Colonic mucosa (tissue), 4 donors: ENCODE measurements around the gene GALNT18. TPM values are rescaled to one million over a fixed set of nuclear protein-coding genes. Genes with fewer than 3 reads are reported as not detected.

ENCODE experiments used
- DNase-seq: peaks from one replicate; pipeline ENCODE4 v3.0.0-alpha.2; 2020
- H3K27ac ChIP-seq: fragments of 200-600 bp; one replicate; pipeline ENCODE4 v1.8.0; 2021
- H3K27me3 ChIP-seq: fragments of 200-600 bp; one replicate; pipeline ENCODE4 v1.8.0; 2021
- H3K36me3 ChIP-seq: fragments of 200-600 bp; one replicate; pipeline ENCODE4 v1.8.0; 2021
- H3K4me1 ChIP-seq: fragments of 200-600 bp; one replicate; pipeline ENCODE4 v1.8.0; 2021; ENCODE audit warnings: mild to moderate bottlenecking
- H3K4me3 ChIP-seq: fragments of 200-600 bp; one replicate; pipeline ENCODE4 v1.8.0; 2021
- H3K9ac ChIP-seq, 2 donors: one replicate each; pipeline ENCODE4 v1.7.0; 2013; ENCODE audit warnings: control low read depth in 2 of 2, low read depth in 2 of 2, low read length in 2 of 2
- H3K9me3 ChIP-seq: fragments of 200-600 bp; one replicate; pipeline ENCODE4 v1.8.0; 2021
- intact Hi-C: fragments of 100-400 bp; cut with DNase I; formaldehyde crosslinking; loops from one replicate; pipeline ENCODE4 v1.14.1; 2022
- total RNA-seq, 2 donors: library from RNA; stranded (reverse); fragmentation: NEBNext Ultra II Directional in 1 of 2; extraction: Animal tissue kit (Norgen Biotek cat#: 25700) in 1 of 2; gene quantifications; one replicate each; pipeline ENCODE4 v1.2.1, GENCODE V29; 2021
- TF ChIP-seq, protein P1 (sequence below): fragments of 200-600 bp; IDR thresholded peaks from one replicate; pipeline ENCODE4 v1.8.0; 2022; ENCODE audit warnings: antibody characterized with exemption, mild to moderate bottlenecking
- donor health status: healthy.
- donor health status: DM: no; HTN: no; CAD: no.
- donor health status: DM: no; HTN: no; CAD: no.

The GALNT18 gene
- total RNA-seq, 2 donors from 2014 or later: 3.6 to 8.3 TPM

DNA sequence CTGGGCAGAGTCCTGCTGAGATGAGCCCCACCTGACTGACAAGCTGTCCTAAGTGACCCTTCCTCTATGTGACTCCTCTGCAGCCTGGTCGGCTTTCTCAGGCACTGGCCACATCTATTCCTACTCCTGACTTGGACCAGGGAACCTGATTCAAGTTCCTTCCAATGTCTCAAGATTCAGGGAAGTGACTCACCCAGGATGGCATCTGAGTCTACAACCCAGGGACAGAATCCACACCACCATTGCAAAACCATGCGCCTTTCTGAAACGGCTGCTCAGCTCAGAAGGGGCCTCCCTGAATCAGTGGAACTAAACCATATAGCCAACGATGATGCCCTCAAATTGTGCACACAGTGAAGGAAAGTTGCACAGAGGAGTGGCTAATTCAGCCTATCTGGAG lies 204.9 kb downstream of the GALNT18 start:
- Histone ChIP-seq H3K4me3 (no peak overlapping the region), H3K27ac (no peak overlapping the region), H3K9me3 (no peaks in the 10 kb centered on the region), H3K36me3 (no peaks in the 10 kb centered on the region), H3K27me3 (no peaks in the 10 kb centered on the region), H3K9ac (no peak overlapping the region), H3K4me1 (no peaks in the 10 kb centered on the region)
- TF ChIP-seq, protein P1, sequence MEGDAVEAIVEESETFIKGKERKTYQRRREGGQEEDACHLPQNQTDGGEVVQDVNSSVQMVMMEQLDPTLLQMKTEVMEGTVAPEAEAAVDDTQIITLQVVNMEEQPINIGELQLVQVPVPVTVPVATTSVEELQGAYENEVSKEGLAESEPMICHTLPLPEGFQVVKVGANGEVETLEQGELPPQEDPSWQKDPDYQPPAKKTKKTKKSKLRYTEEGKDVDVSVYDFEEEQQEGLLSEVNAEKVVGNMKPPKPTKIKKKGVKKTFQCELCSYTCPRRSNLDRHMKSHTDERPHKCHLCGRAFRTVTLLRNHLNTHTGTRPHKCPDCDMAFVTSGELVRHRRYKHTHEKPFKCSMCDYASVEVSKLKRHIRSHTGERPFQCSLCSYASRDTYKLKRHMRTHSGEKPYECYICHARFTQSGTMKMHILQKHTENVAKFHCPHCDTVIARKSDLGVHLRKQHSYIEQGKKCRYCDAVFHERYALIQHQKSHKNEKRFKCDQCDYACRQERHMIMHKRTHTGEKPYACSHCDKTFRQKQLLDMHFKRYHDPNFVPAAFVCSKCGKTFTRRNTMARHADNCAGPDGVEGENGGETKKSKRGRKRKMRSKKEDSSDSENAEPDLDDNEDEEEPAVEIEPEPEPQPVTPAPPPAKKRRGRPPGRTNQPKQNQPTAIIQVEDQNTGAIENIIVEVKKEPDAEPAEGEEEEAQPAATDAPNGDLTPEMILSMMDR: no peak
- DNase-seq: no peak
- intact Hi-C loops: no loop called here

DNA sequence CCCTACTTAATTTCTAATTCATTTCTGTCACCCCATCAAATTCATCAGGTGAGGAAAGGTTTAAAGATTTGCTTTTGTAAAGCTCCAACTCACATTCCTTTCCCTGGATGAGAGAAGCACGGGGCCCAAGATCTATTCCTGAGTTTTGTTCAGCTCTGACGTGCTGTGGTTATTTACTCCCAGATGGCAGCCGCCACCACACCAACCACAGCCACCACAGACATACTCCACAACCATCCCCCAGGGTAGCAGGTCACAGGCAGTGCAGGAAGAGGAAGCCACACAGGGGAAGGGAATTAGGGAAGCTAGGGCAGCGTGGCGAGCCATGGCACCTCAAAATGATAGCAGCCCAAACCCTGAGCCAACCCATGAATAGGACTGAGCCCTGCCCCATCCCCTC lies 205.3 kb downstream of the GALNT18 start:
- DNase-seq: no peak
- intact Hi-C loops: no loop called here

DNA sequence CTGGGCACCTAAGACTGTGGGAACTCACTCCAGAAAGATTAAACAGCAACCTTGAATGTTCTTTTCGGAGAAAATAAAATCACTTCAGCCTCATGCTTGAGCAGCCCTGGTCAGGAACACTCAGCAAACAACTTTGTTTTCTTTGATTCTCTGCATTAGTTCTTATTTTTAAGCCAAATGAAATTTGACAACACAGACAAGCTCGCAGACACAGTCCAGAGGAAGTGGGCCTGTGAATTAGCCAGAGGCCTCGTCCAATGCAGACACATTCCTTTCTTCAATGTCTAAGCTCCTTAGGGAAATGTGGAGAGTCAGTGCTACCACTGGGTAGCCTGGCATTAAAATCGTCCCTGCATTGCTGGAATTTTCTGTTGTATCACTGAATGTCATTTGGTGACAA lies 205.9 kb downstream of the GALNT18 start:
- H3K27me3 ChIP-seq: no peaks in the 10 kb centered on the region
- H3K27ac ChIP-seq: no peak overlapping the region
- no peak overlapping the region for H3K9ac ChIP-seq

More for the DNA sequence above, 205.3 kb downstream of the GALNT18 start:
- no peaks in the 10 kb centered on the region for H3K27me3 ChIP-seq
- no peak overlapping the region for H3K4me3 ChIP-seq
- no peaks in the 10 kb centered on the region for H3K9me3 ChIP-seq
- TF ChIP-seq, protein P1: no peak
- no peaks in the 10 kb centered on the region for H3K36me3 ChIP-seq
- no peaks in the 10 kb centered on the region for H3K4me1 ChIP-seq
- no peak overlapping the region for H3K27ac ChIP-seq
- H3K9ac ChIP-seq: no peak overlapping the region

DNA sequence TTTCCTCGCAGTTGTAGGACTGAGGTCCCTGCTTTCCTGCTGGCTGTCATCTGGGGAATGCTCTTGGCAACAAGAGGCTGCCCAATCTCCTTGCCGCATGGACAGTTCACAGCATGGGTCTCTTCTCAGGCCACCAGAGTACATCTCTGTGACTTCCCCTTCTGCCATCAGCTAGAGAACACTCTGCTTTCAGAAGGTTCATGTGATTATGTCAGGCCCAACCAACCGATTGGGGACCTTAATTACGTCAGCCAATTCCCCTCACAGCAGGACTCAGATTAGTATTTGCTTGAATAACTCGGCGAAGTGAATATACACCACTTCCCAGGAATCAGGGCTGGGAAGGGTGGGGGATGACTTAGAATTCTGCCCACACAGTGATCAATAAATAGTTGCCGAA lies 206.8 kb downstream of the GALNT18 start:
- no peak overlapping the region for H3K9ac ChIP-seq
- intact Hi-C loops: no loop called here
- H3K27ac ChIP-seq: no peak overlapping the region
- no peaks in the 10 kb centered on the region for H3K27me3 ChIP-seq
- TF ChIP-seq, protein P1: no peak
- no peak overlapping the region for H3K4me3 ChIP-seq
- no peak for DNase-seq
- H3K4me1 ChIP-seq: no peaks in the 10 kb centered on the region
- no peaks in the 10 kb centered on the region for H3K36me3 ChIP-seq
- no peaks in the 10 kb centered on the region for H3K9me3 ChIP-seq

More for the DNA sequence above, 205.9 kb downstream of the GALNT18 start:
- intact Hi-C loops: no loop called here
- H3K9me3 ChIP-seq: no peaks in the 10 kb centered on the region
- TF ChIP-seq, protein P1: no peak
- H3K36me3 ChIP-seq: no peaks in the 10 kb centered on the region
- DNase-seq: no peak
- H3K4me1 ChIP-seq: no peaks in the 10 kb centered on the region
- no peak overlapping the region for H3K4me3 ChIP-seq

DNA sequence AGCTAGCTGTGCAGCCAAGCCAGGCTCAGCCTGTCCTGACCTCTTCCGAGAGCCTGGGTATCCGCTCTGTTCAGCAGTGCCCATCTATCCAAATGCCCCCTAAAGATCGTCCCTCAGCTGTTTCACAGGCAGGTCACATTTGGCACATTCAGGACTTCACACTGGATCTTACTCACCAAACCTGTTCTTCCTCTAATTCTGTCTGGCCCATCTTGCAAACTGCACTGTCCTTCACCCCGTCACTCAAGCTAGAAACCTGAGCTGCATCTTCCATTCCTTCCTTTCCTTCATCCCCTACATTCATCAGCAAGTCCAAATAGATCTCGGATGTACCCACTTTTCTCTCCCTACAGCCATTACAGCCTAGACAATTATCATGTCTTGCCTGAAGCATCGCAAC lies 208.0 kb downstream of the GALNT18 start:
- Histone ChIP-seq H3K9me3 (no peaks in the 10 kb centered on the region), H3K4me3 (no peak overlapping the region), H3K9ac (no peak overlapping the region), H3K27ac (no peak overlapping the region), H3K36me3 (no peaks in the 10 kb centered on the region), H3K4me1 (no peaks in the 10 kb centered on the region), H3K27me3 (no peaks in the 10 kb centered on the region)
- intact Hi-C loops: no loop called here
- TF ChIP-seq, protein P1: no peak
- DNase-seq: no peak
